NCI-H446 treated with DMSO at 0.1 percent for 48 hours (cell line): ENCODE data around the gene TMC8.
"Not testable (repeated sequence)": the region's sequence is repeated elsewhere in the genome, so short reads cannot be mapped to it uniquely, and the experiment has no call there.

Source experiments
- DNase-seq: peaks from one replicate; lab custom pipeline; 2025; lab: John Stamatoyannopoulos, UW

The TMC8 gene

GRCh38 chr17:78135858-78136500 lies 5.4 kb downstream of the TMC8 start:
- no peak for DNase-seq

DNA sequence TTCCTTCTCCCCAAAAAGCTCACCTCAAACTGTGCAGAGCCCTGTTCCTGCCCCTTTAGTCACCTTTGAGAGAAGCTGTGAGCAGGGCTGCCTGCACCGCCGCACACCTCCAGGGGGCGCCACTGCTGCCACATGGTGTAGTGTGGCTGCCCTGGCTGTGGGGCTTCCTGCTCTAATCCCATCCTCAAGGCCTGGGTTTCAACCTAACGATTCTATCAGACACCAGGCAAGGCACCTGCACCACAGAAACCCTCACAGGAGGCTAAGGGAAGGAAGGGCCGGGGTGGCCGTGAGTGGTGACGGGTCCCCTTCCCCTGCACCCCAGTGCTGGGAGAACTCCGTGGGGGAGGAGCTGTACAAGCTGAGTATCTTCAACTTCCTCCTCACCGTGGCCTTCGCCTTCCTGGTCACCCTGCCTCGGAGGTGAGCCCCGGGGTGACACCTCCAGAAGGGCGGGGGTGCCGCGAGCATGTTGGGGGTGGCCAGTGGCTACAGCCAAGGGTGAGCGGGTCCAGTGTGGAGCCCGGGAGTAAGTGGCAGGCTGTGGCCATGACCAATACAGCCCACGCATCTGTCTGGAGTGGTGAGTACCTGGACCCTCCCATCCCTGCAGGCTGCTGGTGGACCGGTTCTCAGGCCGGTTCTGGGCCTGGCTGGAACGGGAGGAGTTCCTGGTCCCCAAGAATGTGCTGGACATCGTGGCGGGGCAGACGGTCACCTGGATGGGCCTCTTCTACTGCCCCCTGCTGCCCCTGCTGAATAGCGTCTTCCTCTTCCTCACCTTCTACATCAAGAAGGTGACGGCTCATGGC lies 7.0 kb downstream of the TMC8 start:
- DNase-seq, result no peak

GRCh38 chr17:78138204-78139060 lies 7.9 kb downstream of the TMC8 start:
- DNase-seq, result no peak

DNA sequence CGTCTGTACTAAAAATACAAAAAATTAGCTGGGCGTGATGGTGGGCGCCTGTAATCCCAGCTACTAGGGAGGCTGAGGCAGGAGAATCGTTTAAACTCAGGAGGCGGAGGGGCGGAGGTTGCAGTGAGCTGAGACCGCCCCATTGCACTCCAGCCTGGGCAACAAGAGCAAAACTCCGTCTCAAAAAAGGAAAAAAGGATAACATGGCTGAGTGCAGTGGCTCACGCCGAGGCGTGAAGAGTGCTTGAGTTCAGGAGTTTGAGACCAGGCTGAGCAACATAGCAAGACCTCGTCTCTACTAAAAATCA lies 9.2 kb downstream of the TMC8 start:
- not testable (repeated sequence) for DNase-seq

DNA sequence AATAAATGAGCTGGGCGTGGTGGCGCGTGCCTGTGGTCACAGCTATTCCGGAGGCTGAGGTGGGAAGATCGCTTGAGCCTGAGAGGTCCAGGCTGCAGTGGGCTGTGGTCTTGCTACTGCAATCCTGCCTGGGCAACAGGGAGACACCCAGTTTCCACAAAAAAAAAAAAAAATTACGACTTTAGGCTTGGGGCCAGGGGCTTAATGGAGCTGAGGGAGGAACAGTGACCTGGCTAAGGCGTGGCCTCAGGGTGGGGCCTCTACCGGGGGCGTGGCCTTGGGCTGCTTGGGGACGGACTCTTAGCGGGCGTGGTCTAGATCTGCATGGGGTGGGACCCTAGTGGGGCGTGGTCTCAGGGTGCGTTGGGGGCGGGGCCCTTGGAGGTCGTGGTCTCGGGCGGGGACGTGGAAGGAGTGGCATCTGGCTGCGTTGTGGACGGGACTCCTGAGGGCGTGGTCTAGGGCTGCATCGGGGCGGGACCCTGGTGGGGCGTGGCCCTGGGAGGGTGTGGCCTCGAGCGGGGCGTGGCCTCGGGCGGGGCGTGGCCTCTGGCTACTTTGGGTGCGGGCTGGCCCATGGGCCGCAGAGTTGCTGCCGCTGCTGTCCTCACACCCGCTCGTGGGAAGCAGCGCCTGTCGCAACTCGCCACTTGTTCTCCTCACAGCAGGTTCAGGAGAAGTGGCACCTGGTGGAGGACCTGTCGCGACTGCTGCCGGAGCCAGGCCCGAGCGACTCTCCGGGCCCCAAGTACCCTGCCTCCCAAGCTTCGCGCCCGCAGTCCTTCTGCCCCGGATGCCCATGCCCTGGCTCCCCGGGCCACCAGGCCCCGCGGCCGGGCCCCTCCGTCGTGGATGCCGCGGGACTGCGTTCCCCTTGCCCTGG lies 9.8 kb downstream of the TMC8 start:
- DNase-seq, result peak; percentile 76

DNA sequence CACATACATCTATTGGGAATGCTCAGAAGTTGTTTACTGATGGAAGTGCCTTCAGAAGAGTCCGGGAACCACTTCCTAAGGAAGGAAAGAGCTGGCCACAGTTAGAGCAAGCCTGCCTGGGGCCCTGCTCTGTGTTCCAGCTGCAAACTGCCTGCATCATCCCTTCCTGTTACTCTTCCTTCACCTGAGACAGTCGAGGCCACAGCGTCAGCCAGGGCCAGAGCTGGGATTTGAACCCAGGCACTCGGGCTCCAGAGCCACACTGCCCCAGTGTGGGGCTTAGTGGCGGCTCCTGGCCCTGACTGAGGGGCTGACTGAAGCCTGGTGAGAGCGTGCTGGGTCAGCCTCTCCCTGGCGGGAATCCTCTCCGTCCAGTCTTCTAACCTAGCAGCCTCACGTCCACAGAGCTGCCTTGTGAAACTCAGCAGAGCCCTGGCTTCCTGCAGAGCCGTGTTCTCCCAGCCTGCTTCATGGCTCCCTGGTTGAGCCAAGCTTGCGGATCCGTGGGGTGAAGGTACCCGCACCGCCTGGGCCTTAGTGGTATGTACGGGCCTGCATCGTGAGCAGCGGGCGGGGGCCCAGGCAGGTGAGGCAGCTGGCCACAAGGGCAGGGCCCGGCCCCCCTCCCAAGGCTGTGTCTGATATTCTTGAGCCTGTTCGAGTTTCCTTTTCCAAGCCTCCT lies 11.0 kb downstream of the TMC8 start:
- DNase-seq, result no peak

DNA sequence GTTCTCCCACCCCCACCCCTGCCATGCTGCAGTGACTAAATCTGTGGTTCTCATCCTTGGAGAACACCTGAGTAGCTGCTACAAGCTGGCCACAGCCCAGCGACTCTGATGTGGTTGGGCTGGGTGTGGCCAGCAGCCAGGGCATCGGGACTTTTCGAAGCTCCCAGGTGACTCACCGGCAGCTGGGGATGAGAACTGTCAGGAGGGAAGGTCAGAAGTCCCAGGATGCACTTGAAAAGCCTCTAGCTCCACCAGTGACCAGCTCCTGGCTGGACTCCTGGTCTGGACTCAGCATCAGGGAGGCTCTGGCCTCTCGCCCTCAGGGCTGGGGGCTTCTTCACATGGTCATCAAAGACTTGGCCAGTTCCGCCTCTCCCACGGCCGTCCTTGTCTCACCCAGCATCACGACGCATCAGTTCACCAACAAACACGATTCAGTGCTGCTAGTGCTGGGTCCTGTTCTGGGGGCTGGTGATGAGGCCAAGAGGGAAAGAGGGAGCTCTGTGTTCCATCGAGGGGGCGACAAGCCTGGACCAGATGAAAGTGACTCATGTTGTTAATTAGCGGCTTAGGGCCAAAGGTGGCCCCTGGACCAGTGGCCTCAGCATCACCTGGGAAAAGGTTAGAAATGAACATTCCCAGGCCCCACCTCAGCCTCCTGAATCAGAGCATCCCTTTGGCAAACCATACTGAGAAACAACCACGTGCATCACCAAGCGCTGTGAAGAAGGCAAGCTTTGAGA lies 11.7 kb downstream of the TMC8 start:
- no peak for DNase-seq

GRCh38 chr17:78143214-78144146 lies 12.9 kb downstream of the TMC8 start:
- DNase-seq, result no peak

DNA sequence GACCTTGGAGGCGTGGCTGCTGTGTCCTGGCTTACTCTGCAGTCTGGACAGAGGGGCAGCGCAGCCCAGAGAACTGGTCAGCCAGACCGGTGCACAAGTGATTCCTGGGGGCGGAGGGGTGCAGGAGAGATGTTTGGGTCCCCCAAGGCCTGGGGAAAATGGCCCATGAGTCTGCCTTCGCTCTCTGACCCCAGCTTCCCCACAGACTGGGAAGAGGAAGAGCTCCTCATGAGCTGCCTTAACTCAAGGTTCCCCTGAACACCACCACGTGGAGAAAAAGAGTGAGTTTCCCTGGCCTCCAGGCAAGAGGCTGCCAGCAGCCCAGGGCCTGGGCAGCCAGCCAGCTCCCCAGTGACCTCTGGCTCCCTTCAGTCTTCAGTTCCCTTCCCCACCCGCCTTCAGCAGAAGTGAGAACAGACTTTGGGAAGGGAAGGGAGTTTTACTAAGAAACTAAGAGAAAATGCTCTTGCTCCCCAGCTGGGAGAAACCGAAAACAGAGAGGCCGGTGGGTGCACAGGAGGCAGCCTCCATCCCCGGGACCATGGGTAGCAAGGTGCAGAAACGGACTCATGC lies 13.7 kb downstream of the TMC8 start:
- peak; percentile 46 for DNase-seq

- no peak for DNase-seq
Measured at GRCh38 chr17:78144736-78145641, 14.4 kb downstream of the TMC8 start.

- no peak for DNase-seq
Measured at GRCh38 chr17:78146471-78146869, 15.9 kb downstream of the TMC8 start.

DNA sequence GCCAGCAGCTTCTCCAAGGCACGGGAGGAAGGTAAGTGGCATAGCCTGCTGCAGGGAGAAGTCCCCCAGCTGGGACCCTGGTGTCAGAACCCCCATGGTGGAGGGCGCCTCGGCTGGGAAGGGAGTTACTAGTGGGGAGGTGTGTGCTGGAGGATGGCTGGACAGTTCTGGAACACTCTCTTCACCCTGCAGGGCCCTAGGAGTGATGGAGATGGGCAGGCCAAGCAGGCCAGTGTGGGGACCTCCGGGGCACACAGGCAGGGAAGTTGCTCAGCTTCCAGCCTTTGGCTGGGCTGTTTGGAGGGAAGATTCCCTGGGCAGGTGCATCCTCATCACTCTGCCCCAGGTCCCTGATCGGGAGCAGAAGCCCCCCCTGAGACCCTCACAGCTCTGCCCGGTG lies 16.3 kb downstream of the TMC8 start:
- DNase-seq, result no peak

- DNase-seq, result no peak
Measured at GRCh38 chr17:78147315-78147998, 16.9 kb downstream of the TMC8 start.

- no peak for DNase-seq
Measured at GRCh38 chr17:78148286-78149016, 17.9 kb downstream of the TMC8 start.

DNA sequence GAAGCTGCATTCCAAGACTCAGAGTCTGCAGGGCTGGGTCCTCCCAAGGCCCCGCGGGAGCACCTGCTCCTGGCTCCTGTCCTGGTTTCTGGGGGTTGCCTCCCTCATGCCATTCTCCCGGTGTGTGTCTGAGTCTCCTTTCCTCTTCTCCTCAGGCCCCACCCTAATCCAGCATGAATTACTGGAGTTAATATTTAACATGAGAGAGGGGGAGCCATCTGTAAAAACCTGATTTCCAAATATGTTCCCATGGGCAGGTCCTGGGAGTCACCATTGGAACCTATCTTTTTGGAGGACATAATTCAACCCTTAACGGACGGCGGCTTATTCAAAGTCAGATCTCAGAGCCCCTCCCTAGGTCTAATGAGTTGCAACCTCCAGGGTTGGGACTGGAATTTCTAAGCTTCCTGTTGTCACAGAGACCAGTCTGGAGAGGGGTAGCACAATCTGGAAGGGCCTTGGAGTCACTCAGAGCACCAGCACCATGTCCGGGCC lies 21.0 kb downstream of the TMC8 start:
- DNase-seq, result no peak
